Stimulated activated CD8-positive, alpha-beta memory T cell treated with anti-CD3 and anti-CD28 coated beads, Interleukin-4, amount 100 ng/mL, for 24 hours (primary cell): Measurements from ENCODE around the gene CCDC43.
A peak's percentile ranks its signal among the peaks of the same experiment; 100 is the strongest.
"Not testable (repeated sequence)": the region's sequence is repeated elsewhere in the genome, so short reads cannot be mapped to it uniquely, and the experiment has no call there.

Experiments
- DNase-seq: peaks from one replicate; pipeline ENCODE4 v3.0.0-alpha.2; 2020; ENCODE audit warnings: low read depth

The CCDC43 gene

GRCh38 chr17:44689477-44690217 lies at the start of gene CCDC43:
Gene CCDC43, minus strand, starts transcription at chr17:44689776. Its CDS starts 23 bp downstream, at chr17:44689753.
- DNase-seq = peak; percentile 86

- DNase-seq = no peak
Measured at GRCh38 chr17:44738214-44738906, 48.8 kb upstream of the CCDC43 start.

- DNase-seq = no peak
Measured at GRCh38 chr17:44736551-44737240, 47.1 kb upstream of the CCDC43 start.

- no peak for DNase-seq
Measured at GRCh38 chr17:44734272-44734671, 44.7 kb upstream of the CCDC43 start.

- no peak for DNase-seq
Measured at GRCh38 chr17:44733753-44734152, 44.2 kb upstream of the CCDC43 start.

- not testable (repeated sequence) for DNase-seq
Measured at GRCh38 chr17:44726121-44726520, 36.5 kb upstream of the CCDC43 start.

GRCh38 chr17:44722254-44722653 lies 32.7 kb upstream of the CCDC43 start:
- DNase-seq = no peak

GRCh38 chr17:44719444-44719843 lies 29.9 kb upstream of the CCDC43 start:
- DNase-seq = no peak

- DNase-seq = peak; percentile 61
Measured at GRCh38 chr17:44708401-44709263, 19.1 kb upstream of the CCDC43 start, which contains the start of gene DBF4B. Gene DBF4B, plus strand, starts transcription at chr17:44708665. Its CDS starts 156 bp downstream, at chr17:44708821.

- no peak for DNase-seq
Measured at GRCh38 chr17:44707755-44708400, 18.3 kb upstream of the CCDC43 start.

- DNase-seq = not testable (repeated sequence)
Measured at GRCh38 chr17:44700288-44700687, 10.7 kb upstream of the CCDC43 start.

- no peak for DNase-seq
Measured at GRCh38 chr17:44693609-44694008, 4.0 kb upstream of the CCDC43 start.

- not testable (repeated sequence) for DNase-seq
Measured at GRCh38 chr17:44690746-44691306, 1.2 kb upstream of the CCDC43 start.

- no peak for DNase-seq
Measured at GRCh38 chr17:44688675-44689476, 700 bp downstream of the CCDC43 start.

- DNase-seq = no peak
Measured at GRCh38 chr17:44688200-44688599, 1.4 kb downstream of the CCDC43 start.

- DNase-seq = no peak
Measured at GRCh38 chr17:44687756-44688155, 1.8 kb downstream of the CCDC43 start.

GRCh38 chr17:44683303-44683702 lies 6.3 kb downstream of the CCDC43 start:
- DNase-seq = not testable (repeated sequence)

- DNase-seq = no peak
Measured at GRCh38 chr17:44677136-44677535, 12.4 kb downstream of the CCDC43 start.

GRCh38 chr17:44673893-44674292 lies 15.7 kb downstream of the CCDC43 start:
- no peak for DNase-seq

GRCh38 chr17:44672479-44673093 lies 17.0 kb downstream of the CCDC43 start:
- no peak for DNase-seq
